NCI-H2196 treated with DMSO at 0.1 percent for 48 hours (cell line): ENCODE measurements around the gene TRAF3.
"Not testable (repeated sequence)": the region's sequence is repeated elsewhere in the genome, so short reads cannot be mapped to it uniquely, and the experiment has no call there.

Experiments used
- DNase-seq: peaks from one replicate; lab custom pipeline; 2025; ENCODE audit not compliant: unreplicated experiment; lab: John Stamatoyannopoulos, UW

The TRAF3 gene

DNA sequence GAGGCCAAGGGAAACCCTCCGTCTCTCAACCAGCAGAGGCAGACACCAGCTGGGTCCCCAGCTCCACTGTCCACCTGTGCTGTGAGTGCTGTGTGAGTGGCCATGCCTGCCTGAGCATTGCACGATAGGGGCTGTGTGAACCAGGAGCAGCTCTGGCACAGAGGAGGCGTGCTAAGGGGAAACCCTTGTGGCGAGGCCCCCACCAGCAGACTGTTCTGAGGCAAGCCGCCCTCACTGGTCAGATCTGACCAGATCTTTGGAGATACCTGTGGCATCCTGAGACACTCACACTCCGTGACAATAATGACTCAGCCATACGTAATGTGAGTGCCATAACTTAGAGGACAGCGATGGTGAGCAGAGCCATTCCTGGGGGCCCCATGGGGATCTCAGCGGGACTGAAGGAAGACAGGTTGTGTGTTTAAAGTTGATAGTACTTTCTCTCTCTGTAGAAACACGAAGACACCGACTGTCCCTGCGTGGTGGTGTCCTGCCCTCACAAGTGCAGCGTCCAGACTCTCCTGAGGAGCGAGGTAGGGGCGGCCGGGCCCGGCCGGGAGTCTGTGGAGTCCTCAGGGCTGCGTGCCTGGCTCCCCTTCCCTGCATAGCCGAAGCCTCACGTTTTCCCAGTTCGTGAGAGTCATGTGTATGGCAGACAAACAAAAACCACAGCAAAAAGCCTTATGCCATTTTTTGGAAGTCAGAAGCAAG lies 108.6 kb downstream of the TRAF3 start:
- no peak for DNase-seq

DNA sequence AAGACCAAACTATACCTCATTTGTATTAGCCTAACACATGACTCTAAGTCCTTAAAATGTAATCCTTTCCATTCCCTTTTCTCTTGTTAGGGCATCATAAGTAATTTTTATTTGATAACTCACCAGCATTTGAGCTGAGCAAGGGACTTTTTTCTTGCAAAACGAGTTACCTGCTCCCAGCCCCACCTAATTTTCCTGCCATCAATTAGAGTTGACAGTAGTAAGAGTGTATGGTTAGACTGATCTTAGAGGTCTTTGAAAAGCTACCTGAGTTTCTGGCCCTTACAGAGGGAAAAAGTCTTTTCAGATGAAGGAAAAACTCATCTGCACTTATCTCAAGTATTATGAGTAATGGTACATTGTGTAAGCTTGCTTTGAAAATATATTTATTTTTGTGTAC lies 111.5 kb downstream of the TRAF3 start:
- no peak for DNase-seq

DNA sequence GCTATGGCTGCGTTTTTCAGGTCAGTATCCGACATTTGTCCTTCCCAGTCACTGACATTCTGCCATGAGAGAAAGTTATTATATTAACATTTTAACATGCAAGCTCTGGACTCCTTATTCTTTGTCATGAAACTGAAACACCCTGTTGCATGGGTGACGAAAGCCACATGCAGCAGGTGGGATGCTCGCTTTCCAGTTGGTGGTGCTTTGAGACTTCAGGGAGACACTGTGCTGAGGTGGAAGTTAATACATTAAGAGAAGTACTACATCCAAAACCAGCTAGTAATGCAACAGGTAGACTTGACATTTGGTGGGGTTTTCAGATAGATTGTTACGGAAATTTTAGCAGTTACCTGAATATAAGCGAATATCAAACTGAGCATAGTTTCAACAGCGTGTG lies 112.4 kb downstream of the TRAF3 start:
- no peak for DNase-seq

DNA sequence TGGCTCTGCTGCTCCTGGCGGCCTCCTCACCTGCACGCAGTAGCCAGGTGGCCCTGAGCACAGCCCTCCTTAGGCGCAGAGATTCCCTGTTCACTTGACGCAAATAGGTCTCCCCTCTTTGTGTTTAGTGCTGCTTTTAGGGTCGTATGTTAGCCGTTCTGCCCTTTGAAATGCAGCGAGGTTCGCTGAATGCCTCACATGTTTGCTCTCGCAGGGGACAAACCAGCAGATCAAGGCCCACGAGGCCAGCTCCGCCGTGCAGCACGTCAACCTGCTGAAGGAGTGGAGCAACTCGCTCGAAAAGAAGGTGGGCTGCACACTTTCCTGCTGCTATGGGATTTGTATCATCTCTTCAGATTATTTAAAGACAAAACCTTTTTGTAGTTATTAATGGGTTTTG lies 113.9 kb downstream of the TRAF3 start:
- no peak for DNase-seq

DNA sequence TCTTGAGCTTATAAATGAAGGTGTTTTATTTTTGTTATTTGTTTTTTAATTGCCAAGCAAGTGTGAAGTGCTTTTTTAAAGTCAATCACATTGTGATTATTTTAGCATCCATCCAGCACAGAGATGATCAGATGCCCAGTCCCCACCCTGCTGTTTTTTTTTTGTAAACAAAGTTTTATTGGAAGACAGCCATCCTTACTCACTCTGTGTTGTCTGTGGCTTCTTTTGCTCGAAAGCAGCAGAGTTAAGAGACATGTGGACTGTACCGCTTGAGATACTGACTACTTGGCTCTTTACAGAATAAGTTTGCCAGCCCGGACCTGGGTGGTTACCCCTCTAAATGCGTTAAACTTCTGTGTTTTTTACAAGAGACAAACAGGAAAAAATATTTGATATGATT lies 114.3 kb downstream of the TRAF3 start:
- DNase-seq = no peak

DNA sequence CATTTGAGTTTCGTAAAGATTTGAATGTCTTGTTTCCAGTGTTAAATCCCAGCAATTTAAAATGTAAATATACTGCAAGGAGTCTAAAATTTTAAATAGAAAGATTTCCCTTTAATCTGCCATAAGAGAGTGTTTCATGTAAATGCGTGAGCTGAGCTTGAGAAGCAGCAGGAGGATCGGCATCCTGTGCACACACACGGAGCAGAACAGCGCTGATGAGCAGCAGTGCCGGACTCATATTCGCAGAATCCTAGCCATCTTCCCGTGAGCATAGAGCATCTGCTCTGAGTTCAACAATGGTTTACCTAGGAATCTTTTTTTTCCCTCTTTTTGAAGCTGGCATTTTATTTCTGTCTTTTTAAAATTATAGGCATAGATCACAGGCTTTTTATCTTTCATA lies 115.4 kb downstream of the TRAF3 start:
- DNase-seq = no peak

DNA sequence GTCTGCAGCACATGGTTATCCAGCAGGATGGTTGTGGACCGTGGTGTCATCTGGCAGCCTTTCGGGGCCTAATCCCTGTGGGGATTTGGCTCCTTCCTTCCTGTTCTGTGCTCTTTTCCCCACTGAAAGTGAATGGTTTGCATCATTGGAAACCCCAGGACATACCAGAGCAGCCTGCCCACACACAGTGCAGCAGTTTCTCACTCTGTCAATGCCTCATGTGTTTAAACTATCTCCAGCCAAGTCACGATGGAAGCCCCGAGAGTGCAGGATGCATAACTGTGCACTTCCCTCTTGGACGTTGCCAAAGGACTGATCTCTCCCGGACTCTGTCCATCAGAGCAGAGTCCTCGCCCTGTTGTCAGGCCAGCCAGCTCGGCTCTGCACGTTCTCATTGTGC lies 116.2 kb downstream of the TRAF3 start:
- no peak for DNase-seq

DNA sequence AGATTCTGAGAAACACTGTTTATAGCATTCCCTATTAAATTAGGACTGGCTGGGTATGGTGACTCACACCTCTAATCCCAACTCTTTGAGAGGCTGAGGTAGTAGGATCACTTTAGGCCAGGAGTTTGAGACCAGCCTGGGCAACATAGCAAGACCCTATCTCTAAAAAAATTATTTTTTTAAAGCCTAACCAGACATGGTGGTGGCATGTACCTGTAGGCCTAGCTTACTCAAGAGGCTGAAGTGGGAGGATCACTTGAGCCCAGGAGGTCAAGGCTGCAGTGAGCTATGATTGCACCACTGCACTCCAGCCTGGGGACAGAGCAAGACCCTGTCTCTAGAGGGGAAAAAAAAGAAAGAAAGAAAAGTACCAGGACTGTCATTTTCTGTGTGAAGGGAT lies 119.5 kb downstream of the TRAF3 start:
- DNase-seq = not testable (repeated sequence)

DNA sequence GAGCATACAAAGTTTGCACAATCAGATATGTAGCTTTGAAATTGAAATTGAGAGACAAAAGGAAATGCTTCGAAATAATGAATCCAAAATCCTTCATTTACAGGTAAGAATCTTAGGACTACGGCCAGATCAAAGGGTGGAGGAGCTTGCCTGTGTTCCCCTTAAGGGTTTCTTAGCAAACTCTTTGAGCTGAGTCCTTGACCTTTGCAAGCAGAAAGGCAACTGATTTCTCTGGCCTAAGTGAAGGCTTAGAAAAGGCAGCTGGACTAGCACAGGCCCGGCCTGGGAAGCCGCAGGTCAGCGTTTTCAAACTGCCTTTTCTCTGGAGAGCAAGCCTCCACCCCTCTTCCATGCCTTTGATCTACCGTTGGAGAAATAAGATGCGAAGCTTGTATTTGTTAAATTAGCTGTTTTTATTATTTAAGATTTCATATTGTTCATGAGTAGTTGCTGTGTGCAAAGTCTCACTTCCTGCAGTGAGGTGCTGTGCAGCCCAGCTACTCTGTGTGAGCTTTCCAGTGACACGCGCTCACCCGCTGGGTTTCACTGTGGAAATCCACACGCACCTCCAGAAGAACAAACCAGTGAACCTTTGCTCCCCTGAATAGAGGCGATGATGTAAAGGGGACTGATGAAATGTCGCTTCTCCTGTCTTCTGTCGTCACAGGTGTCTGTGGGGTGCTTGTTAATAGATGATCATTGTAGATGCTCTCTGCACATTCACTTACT lies 120.2 kb downstream of the TRAF3 start:
- no peak for DNase-seq

DNA sequence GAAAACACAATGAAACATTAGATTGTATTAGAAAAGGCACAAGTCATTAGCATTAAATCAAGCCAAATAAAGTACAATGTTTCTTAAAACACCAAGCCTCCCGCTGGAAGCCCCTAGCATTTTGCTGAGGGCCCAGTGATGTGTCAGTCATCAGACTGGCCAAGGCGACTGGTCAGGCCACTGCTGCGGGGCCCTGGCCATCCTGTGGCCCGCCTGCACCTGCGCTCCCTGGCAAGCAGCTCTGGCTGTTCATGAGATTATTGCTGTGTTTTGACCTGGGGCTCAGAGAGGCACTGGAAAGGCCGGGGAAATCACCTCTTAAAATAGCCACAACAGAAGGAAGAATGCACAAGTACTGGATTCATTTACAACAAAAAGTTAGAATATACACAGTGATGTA lies 121.0 kb downstream of the TRAF3 start:
- DNase-seq = no peak

DNA sequence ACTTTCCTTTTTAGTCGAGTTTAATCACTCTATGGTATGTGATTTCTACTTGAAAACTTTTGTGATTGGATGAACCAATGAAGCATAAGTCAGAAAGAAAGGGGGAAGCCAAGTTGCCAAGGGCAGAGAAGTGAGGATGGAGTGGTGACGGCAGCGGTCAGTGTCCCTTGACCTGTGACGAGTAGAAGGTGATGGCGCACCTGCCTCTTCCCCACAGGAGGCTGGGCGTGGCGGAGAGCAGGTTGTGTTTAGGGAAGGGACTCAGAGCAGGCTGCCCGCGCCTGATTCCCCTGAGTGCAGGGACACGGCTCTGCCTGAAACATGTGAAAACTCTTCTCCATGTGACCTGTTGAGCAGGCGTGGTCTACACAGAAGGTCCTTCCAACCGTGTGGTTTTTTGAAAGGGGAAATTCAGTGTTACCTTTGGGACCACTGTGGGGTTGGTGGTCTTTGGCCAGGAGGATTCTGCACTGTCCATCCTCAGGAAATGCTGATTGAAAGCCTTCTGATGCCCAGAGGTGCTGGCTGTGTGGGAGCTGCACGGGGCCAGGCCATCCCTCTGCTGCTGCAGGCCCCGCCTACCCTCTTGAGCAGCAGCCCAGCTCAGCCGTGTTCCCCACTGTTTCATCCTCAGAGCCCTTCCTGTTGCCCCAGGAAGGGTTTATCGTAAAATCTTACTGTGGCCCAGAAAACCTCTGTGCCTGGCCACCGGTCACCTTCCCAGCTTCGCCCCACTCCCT lies 121.7 kb downstream of the TRAF3 start:
- no peak for DNase-seq

DNA sequence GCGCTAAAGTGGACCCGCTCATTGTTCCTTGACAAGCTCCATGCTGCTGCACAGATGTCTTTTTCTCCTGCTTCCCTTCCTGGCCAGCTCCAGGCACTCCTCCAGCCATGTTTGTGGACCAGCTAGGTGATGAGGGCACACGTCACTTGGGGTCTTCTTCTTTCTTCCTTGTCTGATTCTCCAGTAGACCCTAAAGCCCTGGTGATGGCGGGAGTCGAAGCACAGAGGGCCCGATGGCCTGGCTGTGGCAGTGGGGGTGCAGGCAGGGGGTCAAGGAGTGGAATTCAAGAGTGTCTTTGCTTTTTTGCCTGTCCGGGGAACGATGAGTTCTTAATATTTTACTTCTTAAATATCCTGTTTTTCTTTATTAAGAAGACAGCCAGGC lies 122.3 kb downstream of the TRAF3 start:
- DNase-seq = no peak

DNA sequence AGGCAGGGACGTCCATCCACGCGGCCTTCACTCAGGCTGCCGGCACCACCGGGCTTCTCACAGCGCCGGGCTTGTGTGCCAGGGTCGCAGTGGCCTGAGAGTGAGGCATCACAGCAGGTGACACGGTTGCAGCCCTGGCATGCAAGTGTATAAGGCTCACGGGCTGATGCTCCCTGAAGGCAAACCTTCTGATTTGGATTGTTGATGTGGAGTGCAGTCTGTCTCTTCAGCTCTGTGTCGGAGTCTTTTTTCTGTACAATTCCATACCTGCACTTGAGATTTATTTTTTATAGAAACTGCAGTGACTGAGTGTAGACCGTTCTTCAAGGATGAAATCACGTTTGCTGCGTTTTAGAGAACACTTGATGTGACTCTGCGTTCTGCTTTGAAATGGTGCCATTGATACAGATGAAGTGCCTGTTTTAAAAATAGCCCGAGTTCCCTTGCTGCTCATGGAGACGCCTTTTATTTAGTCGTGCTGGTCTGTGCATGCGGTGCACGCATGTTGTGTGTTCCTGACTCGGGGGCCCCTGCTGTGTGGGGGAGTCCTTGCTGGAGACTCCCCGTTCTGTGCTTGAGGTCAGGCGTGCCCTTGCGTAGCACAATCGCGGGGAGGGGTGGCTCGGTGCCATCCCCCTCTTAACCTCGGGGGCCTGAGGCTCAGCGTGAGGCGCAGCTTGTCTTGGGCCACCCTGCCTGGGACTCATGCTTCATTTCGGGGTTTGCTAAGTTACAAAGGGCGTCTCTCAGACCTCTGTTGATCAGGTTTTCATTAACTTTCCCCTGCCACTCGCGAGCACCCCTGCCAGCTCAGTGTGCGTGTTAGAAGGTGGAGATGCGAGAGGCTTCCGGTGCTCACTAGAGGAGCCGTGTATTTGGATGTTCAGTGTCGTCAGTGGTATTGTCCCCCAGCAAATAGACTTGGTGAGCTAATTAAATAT lies 123.7 kb downstream of the TRAF3 start:
- no peak for DNase-seq

DNA sequence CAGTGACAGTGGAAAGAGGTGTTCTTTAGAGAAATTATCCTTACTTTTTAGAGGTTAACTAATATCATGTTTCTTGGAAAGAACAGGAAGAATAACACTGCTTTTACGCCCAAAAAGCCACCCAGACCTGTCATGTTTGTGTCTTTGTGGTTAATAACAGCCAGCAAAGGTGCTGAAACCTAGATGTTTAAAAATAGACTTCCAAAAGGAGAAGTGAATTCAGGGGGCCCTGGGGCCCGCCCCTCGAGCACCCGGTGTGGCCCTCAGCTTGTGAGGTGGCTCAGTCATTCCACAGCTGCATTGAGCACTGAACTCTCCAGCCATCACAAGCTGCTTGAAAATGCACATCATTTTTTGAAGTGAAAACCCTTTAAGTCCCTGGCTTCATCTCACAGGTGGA lies 124.4 kb downstream of the TRAF3 start:
- no peak for DNase-seq

DNA sequence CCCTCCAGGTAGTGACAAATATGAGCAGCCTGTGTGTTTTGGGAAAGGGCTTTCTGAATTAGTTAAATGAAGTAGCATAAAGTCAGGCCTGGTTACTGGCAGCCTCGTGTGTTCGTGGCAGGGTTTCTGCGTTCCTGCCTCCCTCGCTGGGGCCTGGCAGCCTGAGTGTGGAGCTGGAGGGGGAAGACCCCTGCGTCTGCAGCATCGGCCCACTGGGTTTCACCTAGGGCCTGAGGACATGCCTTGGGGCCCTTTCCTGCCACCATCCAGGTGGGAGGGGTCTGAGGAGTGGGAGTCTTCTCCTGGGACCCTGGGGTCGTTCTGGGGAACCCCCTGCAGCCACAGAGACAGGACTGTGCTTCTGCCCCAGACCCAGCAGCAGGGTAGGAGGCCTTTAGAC lies 124.8 kb downstream of the TRAF3 start:
- DNase-seq = no peak

DNA sequence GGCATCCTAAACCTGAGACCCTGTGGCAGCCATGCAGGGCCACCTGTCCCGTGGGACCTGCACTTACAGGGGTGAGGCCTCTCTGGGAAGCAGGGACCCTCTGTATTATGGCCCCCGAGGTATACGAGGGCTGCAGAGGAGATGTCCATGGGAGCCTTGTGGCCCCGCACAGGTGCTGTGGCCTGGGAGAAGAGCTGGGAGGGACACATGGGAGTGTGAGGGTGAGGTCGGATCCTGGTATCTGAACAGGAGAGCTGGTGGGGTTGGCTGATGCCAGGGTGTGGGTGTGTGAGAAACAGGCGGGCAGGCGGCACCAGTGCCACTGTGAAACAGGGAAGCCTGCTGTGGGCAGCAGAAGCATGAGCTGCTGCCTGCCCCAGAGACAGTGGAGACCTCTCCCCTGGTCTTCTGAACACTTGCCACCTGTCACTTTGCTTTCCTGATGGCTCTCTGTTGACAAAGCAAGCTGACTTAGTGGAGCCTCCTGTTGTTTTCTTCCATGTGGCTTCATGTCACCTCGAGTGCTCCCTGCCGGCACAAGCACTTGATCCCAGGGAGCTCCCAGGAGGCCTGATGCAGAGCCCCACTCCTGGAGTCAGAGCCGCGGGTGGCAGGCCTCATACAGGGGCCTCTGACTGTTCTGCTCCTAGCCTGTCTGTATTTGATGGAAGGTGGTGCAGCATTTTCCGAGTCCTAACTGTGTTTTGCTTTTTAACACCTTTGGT lies 125.4 kb downstream of the TRAF3 start:
- no peak for DNase-seq

DNA sequence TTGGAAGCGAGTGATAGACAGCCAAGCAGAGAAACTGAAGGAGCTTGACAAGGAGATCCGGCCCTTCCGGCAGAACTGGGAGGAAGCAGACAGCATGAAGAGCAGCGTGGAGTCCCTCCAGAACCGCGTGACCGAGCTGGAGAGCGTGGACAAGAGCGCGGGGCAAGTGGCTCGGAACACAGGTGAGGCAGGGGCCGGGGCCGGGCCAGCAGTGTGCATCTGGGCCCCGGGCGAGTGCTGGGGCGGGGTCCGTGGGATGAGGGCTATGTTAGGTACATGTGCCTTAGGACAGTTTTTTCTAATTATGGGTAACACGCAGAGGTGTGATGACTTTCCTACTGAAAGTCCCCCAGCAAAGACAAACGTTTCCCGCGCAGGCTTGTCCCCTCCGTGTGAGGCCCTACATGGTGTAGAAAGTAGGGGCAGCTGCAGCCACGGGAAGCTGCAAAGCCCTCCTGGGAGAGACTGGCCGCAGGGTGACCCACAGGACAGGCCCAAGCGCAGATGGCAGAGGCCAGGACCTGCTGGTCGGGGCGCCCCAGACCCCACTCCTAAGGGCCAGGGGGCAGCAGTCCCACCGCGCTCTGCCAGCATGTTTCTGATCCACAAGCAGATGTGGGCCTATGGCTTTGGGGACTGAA lies 126.1 kb downstream of the TRAF3 start:
- no peak for DNase-seq

DNA sequence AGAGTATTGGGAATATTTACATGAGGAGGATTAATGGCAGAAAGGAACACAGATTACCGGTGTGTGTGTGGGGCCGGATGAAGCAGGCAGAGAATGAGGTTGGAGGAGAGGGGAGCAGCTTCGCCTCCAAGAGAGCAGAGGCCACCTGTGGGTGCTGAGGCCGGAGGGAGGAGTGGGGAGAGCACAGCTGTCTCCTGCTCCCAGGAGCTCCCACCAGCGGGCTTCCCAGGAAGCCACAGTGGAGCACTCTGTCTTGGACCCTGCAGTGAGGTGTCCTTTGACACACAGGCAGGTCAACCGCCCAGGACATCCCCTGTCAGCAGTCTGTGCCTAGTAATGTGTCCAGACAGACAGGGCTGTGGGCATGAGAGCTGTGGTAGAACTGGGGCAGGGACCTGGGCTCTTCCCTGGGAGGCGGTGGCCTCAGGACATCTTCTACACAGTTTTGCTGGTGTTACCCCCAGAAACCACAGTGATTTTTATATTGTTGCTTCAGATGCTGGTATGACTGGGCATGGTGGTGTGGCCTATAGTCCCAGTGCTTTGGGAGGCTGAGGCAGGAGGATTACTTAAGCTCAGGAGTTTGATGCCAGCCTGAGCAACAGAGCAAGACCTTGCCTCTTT lies 126.8 kb downstream of the TRAF3 start:
- DNase-seq = no peak
